RWPE2 (cell line): ENCODE measurements around the gene DNAJC13.
A peak's percentile ranks its signal among the peaks of the same experiment; 100 is the strongest.

Experiments
- ATAC-seq: fragments of 200-7000 bp; cut with Tn5 transposase; 3 replicates; pipeline ENCODE4 v1.9.1; 2021; ENCODE audit warnings: low read depth
- DNase-seq: peaks from one replicate; pipeline ENCODE4 v3.0.0-alpha.2; 2020; ENCODE audit warnings: low spot score
- H3K27ac ChIP-seq: fragments of 450-650 bp; 2 replicates; pipeline ENCODE4 v1.5.1; 2017; ENCODE audit warnings: mild to moderate bottlenecking; ENCODE audit not compliant: poor library complexity, severe bottlenecking
- H3K27me3 ChIP-seq: fragments of 250-450 bp; sonication (Bioruptor Pico); 2 replicates; pipeline ENCODE4 v1.5.1; 2021; ENCODE audit warnings: mild to moderate bottlenecking, moderate library complexity; ENCODE audit not compliant: insufficient read depth, poor library complexity, severe bottlenecking
- H3K36me3 ChIP-seq: fragments of 250-450 bp; sonication (Bioruptor Pico); 2 replicates; pipeline ENCODE4 v1.5.1; 2020; ENCODE audit warnings: low read depth, mild to moderate bottlenecking, moderate library complexity
- H3K4me1 ChIP-seq: fragments of 250-450 bp; sonication (Bioruptor Pico); 2 replicates; pipeline ENCODE4 v1.5.1; 2021; ENCODE audit warnings: mild to moderate bottlenecking, moderate library complexity; ENCODE audit not compliant: insufficient read depth, poor library complexity, severe bottlenecking
- H3K4me3 ChIP-seq: fragments of 250-450 bp; sonication (Bioruptor Pico); 2 replicates; pipeline ENCODE4 v1.5.1; 2021; ENCODE audit warnings: mild to moderate bottlenecking, moderate library complexity; ENCODE audit not compliant: severe bottlenecking
- H3K9me3 ChIP-seq: fragments of 250-450 bp; sonication (Bioruptor Pico); 2 replicates; pipeline ENCODE4 v1.5.1; 2021; ENCODE audit warnings: mild to moderate bottlenecking, moderate library complexity; ENCODE audit not compliant: severe bottlenecking
- CTCF ChIP-seq: fragments of 450-650 bp; IDR thresholded peaks from one replicate; pipeline ENCODE4 v1.5.1; 2017; ENCODE audit warnings: mild to moderate bottlenecking, moderate library complexity; ENCODE audit not compliant: poor library complexity, severe bottlenecking

The DNAJC13 gene

GRCh38 chr3:132417695-132418411, 551 bp downstream of the DNAJC13 start:
- peaks cover 22% of the 10 kb centered on the region for H3K36me3 ChIP-seq
- H3K9me3 ChIP-seq: no peaks in the 10 kb centered on the region
- H3K4me3 ChIP-seq: peak overlapping the region; percentile 91
- no peaks in the 10 kb centered on the region for H3K27me3 ChIP-seq
- peak overlapping the region; percentile 59 for H3K27ac ChIP-seq
- DNase-seq: peak; percentile 78
- peak; percentile 74 for ATAC-seq
- peaks cover 7% of the 10 kb centered on the region for H3K4me1 ChIP-seq
- TF ChIP-seq CTCF: no peak

- Histone ChIP-seq H3K9me3 (no peaks in the 10 kb centered on the region), H3K4me3 (peak overlapping the region; percentile 91), H3K36me3 (peaks cover 27% of the 10 kb centered on the region), H3K4me1 (peaks cover 7% of the 10 kb centered on the region), H3K27ac (peak overlapping the region; percentile 59), H3K27me3 (no peaks in the 10 kb centered on the region)
- ATAC-seq (no peak), DNase-seq (no peak)
- TF ChIP-seq CTCF: no peak
Observed at GRCh38 chr3:132418916-132419315, 1.6 kb downstream of the DNAJC13 start.

GRCh38 chr3:132421832-132422231, 4.5 kb downstream of the DNAJC13 start:
- Histone ChIP-seq H3K27me3 (no peaks in the 10 kb centered on the region), H3K4me3 (no peak overlapping the region), H3K27ac (no peak overlapping the region), H3K4me1 (peaks cover 7% of the 10 kb centered on the region), H3K9me3 (no peaks in the 10 kb centered on the region), H3K36me3 (peaks cover 37% of the 10 kb centered on the region)
- no peak for ATAC-seq
- DNase-seq: no peak
- TF ChIP-seq CTCF: no peak

- TF ChIP-seq CTCF: no peak
- no peak overlapping the region for H3K4me3 ChIP-seq
- H3K9me3 ChIP-seq: no peaks in the 10 kb centered on the region
- no peak for ATAC-seq
- no peak for DNase-seq
- peaks cover 38% of the 10 kb centered on the region for H3K36me3 ChIP-seq
- H3K4me1 ChIP-seq: peaks cover 7% of the 10 kb centered on the region
- no peaks in the 10 kb centered on the region for H3K27me3 ChIP-seq
- no peak overlapping the region for H3K27ac ChIP-seq
Observed at GRCh38 chr3:132422531-132422930, 5.2 kb downstream of the DNAJC13 start.

GRCh38 chr3:132432639-132433038, 15.3 kb downstream of the DNAJC13 start:
- H3K27ac ChIP-seq: peak overlapping the region; percentile 35
- H3K27me3 ChIP-seq: no peaks in the 10 kb centered on the region
- no peak for DNase-seq
- H3K4me3 ChIP-seq: no peak overlapping the region
- TF ChIP-seq CTCF: no peak
- peaks cover 14% of the 10 kb centered on the region for H3K4me1 ChIP-seq
- H3K9me3 ChIP-seq: no peaks in the 10 kb centered on the region
- peak; percentile 100 for ATAC-seq
- peaks cover 29% of the 10 kb centered on the region for H3K36me3 ChIP-seq
